Measurements from ENCODE around the gene ZNF726. TPM values are rescaled to one million over a fixed set of nuclear protein-coding genes. Genes with fewer than 3 reads are reported as not detected.
"Not testable (repeated sequence)": the region's sequence is repeated elsewhere in the genome, so short reads cannot be mapped to it uniquely, and the experiment has no call there.

ZNF726 gene
- total RNA-seq, 2 experiments from 2014 or later: 2.6 to 3.5 TPM

GRCh38 chr19:23974941-23975340, 60.3 kb downstream of the ZNF726 start:
- Mint-ChIP-seq H3K4me3 (no peak overlapping the region), H3K4me1 (ENCODE audit: low read depth) (no peaks in the 10 kb centered on the region), H3K27ac (no peak overlapping the region), H3K36me3 (ENCODE audit: low read depth) (no peaks in the 10 kb centered on the region), H3K9me3 (no peaks in the 10 kb centered on the region), H3K27me3 (peaks cover 23% of the 10 kb centered on the region)
- intact Hi-C loops (cut with DNase I, micrococcal nuclease): no loop called here
- no peak for DNase-seq
- Histone ChIP-seq H3K36me3 (ENCODE audit: insufficient read depth, low read length) (no peaks in the 10 kb centered on the region), H3K27me3 (ENCODE audit: control insufficient read depth in 1 of 2, insufficient read depth in 2 of 2, low read length in 2 of 2) (peaks cover 17 to 27% of the 10 kb centered on the region in 2 experiments), H3K4me3 (ENCODE audit: low read length) (no peak overlapping the region), H3K27ac (ENCODE audit: low read depth in 1 of 2, low read length in 2 of 2) (no peak overlapping the region), H3K9me3 (ENCODE audit: control insufficient read depth in 1 of 2, insufficient read depth in 1 of 2, low read length in 2 of 2) (peaks cover 0 to 18% of the 10 kb centered on the region in 2 experiments), H3K4me1 (ENCODE audit: insufficient read depth, low read length) (peaks cover 8% of the 10 kb centered on the region)
- ChIA-PET CTCF (no interaction called here), POLR2A (no interaction called here)
- TF ChIP-seq CTCF (IDR thresholded peaks at IDR 0.05): no peak
- no peak for ATAC-seq (ENCODE audit: poor library complexity)

GRCh38 chr19:23976631-23977030, 61.9 kb downstream of the ZNF726 start:
- H3K27ac Mint-ChIP-seq; H3K9me3 Mint-ChIP-seq; H3K4me1 Mint-ChIP-seq (ENCODE audit: low read depth); H3K36me3 Mint-ChIP-seq (ENCODE audit: low read depth); H3K4me3 ChIP-seq (ENCODE audit: low read length); CTCF ChIA-PET; H3K27me3 Mint-ChIP-seq; POLR2A ChIA-PET; H3K4me3 Mint-ChIP-seq; intact Hi-C loops (cut with DNase I, micrococcal nuclease); H3K36me3 ChIP-seq (ENCODE audit: insufficient read depth, low read length); H3K27ac ChIP-seq (ENCODE audit: low read depth in 1 of 2, low read length in 2 of 2); ATAC-seq (ENCODE audit: poor library complexity); H3K4me1 ChIP-seq (ENCODE audit: insufficient read depth, low read length); DNase-seq: not testable (repeated sequence)
- peaks cover 0 to 14% of the 10 kb centered on the region in 2 experiments for H3K9me3 ChIP-seq (ENCODE audit: control insufficient read depth in 1 of 2, insufficient read depth in 1 of 2, low read length in 2 of 2)
- H3K27me3 ChIP-seq (ENCODE audit: control insufficient read depth in 1 of 2, insufficient read depth in 2 of 2, low read length in 2 of 2): peaks cover 10 to 11% of the 10 kb centered on the region in 2 experiments

- H3K36me3 ChIP-seq (ENCODE audit: insufficient read depth, low read length); H3K27me3 ChIP-seq (ENCODE audit: control insufficient read depth in 1 of 2, insufficient read depth in 2 of 2, low read length in 2 of 2); H3K4me3 Mint-ChIP-seq; H3K4me3 ChIP-seq (ENCODE audit: low read length); H3K36me3 Mint-ChIP-seq (ENCODE audit: low read depth); H3K9me3 Mint-ChIP-seq; H3K27ac ChIP-seq (ENCODE audit: low read depth in 1 of 2, low read length in 2 of 2); DNase-seq; CTCF ChIA-PET; intact Hi-C loops (cut with DNase I, micrococcal nuclease); H3K4me1 Mint-ChIP-seq (ENCODE audit: low read depth); H3K27me3 Mint-ChIP-seq; ATAC-seq (ENCODE audit: poor library complexity); H3K9me3 ChIP-seq (ENCODE audit: control insufficient read depth in 1 of 2, insufficient read depth in 1 of 2, low read length in 2 of 2); POLR2A ChIA-PET; H3K27ac Mint-ChIP-seq; H3K4me1 ChIP-seq (ENCODE audit: insufficient read depth, low read length): not testable (repeated sequence)
Observed at GRCh38 chr19:23977256-23977655, 62.6 kb downstream of the ZNF726 start.

GRCh38 chr19:23978068-23978467, 63.4 kb downstream of the ZNF726 start:
- no peaks in the 10 kb centered on the region for H3K36me3 Mint-ChIP-seq (ENCODE audit: low read depth)
- Histone ChIP-seq H3K27ac (ENCODE audit: low read depth in 1 of 2, low read length in 2 of 2) (no peak overlapping the region), H3K9me3 (ENCODE audit: control insufficient read depth in 1 of 2, insufficient read depth in 1 of 2, low read length in 2 of 2) (no peaks in the 10 kb centered on the region), H3K36me3 (ENCODE audit: insufficient read depth, low read length) (no peaks in the 10 kb centered on the region), H3K4me1 (ENCODE audit: insufficient read depth, low read length) (no peaks in the 10 kb centered on the region), H3K27me3 (ENCODE audit: control insufficient read depth in 1 of 2, insufficient read depth in 2 of 2, low read length in 2 of 2) (no peaks in the 10 kb centered on the region), H3K4me3 (ENCODE audit: low read length) (no peak overlapping the region)
- ChIA-PET POLR2A (no interaction called here), CTCF (no interaction called here)
- no peak for DNase-seq
- peaks cover under 1% of the 10 kb centered on the region for H3K27me3 Mint-ChIP-seq
- H3K4me1 Mint-ChIP-seq (ENCODE audit: low read depth): no peaks in the 10 kb centered on the region
- no peak overlapping the region for H3K4me3 Mint-ChIP-seq
- intact Hi-C loops (cut with DNase I, micrococcal nuclease): no loop called here
- ATAC-seq (ENCODE audit: poor library complexity): no peak
- no peak for TF ChIP-seq CTCF (IDR thresholded peaks at IDR 0.05)
- H3K9me3 Mint-ChIP-seq: no peaks in the 10 kb centered on the region
- H3K27ac Mint-ChIP-seq: no peak overlapping the region
